ENCODE data around the gene ABCC6. TPM values are rescaled to one million over a fixed set of nuclear protein-coding genes. Genes with fewer than 3 reads are reported as not detected.
A peak's percentile ranks its signal among the peaks of the same experiment; 100 is the strongest.
"Not testable (repeated sequence)": the region's sequence is repeated elsewhere in the genome, so short reads cannot be mapped to it uniquely, and the experiment has no call there.

ABCC6 gene
- total RNA-seq, 1 donor from 2014 or later: not detected

GRCh38 chr16:16166085-16166484 is 57.2 kb downstream of the ABCC6 start:
- H3K27me3 ChIP-seq (ENCODE audit: control insufficient read depth, insufficient read depth, low read length): no peaks in the 10 kb centered on the region
- DNase-seq (ENCODE audit: low read depth) (no peak), FAIRE-seq (no peak)
- no peak for TF ChIP-seq CTCF (IDR thresholded peaks at IDR 0.05; ENCODE audit: insufficient read depth, low read length, severe bottlenecking)
- no peak overlapping the region for H3K4me3 ChIP-seq (ENCODE audit: low read depth, low read length)
- no peaks in the 10 kb centered on the region for H3K36me3 ChIP-seq (ENCODE audit: control insufficient read depth, insufficient read depth, low read length)

- FAIRE-seq (no peak), DNase-seq (ENCODE audit: low read depth) (no peak)
- H3K36me3 ChIP-seq (ENCODE audit: control insufficient read depth, insufficient read depth, low read length): no peaks in the 10 kb centered on the region
- H3K4me3 ChIP-seq (ENCODE audit: low read depth, low read length): no peak overlapping the region
- no peaks in the 10 kb centered on the region for H3K27me3 ChIP-seq (ENCODE audit: control insufficient read depth, insufficient read depth, low read length)
- no peak for TF ChIP-seq CTCF (IDR thresholded peaks at IDR 0.05; ENCODE audit: insufficient read depth, low read length, severe bottlenecking)
These were observed 59.1 kb downstream of the ABCC6 start for GRCh38 chr16:16164243-16164642.

GRCh38 chr16:16163571-16163970 is 59.7 kb downstream of the ABCC6 start:
- Histone ChIP-seq H3K4me3 (ENCODE audit: low read depth, low read length) (no peak overlapping the region), H3K27me3 (ENCODE audit: control insufficient read depth, insufficient read depth, low read length) (no peaks in the 10 kb centered on the region), H3K36me3 (ENCODE audit: control insufficient read depth, insufficient read depth, low read length) (no peaks in the 10 kb centered on the region)
- no peak for TF ChIP-seq CTCF (IDR thresholded peaks at IDR 0.05; ENCODE audit: insufficient read depth, low read length, severe bottlenecking)
- DNase-seq (ENCODE audit: low read depth) (no peak), FAIRE-seq (no peak)

- Histone ChIP-seq H3K4me3 (ENCODE audit: low read depth, low read length) (no peak overlapping the region), H3K27me3 (ENCODE audit: control insufficient read depth, insufficient read depth, low read length) (no peaks in the 10 kb centered on the region), H3K36me3 (ENCODE audit: control insufficient read depth, insufficient read depth, low read length) (no peaks in the 10 kb centered on the region)
- no peak for TF ChIP-seq CTCF (IDR thresholded peaks at IDR 0.05; ENCODE audit: insufficient read depth, low read length, severe bottlenecking)
- DNase-seq (ENCODE audit: low read depth) (no peak), FAIRE-seq (no peak)
These were observed 60.2 kb downstream of the ABCC6 start for GRCh38 chr16:16163109-16163508.

GRCh38 chr16:16162591-16162990 is 60.7 kb downstream of the ABCC6 start:
- H3K36me3 ChIP-seq (ENCODE audit: control insufficient read depth, insufficient read depth, low read length): no peaks in the 10 kb centered on the region
- H3K27me3 ChIP-seq (ENCODE audit: control insufficient read depth, insufficient read depth, low read length): no peaks in the 10 kb centered on the region
- no peak overlapping the region for H3K4me3 ChIP-seq (ENCODE audit: low read depth, low read length)
- DNase-seq (ENCODE audit: low read depth): no peak
- peak; percentile 36 for FAIRE-seq
- TF ChIP-seq CTCF (IDR thresholded peaks at IDR 0.05; ENCODE audit: insufficient read depth, low read length, severe bottlenecking): no peak

- H3K4me3 ChIP-seq (ENCODE audit: low read depth, low read length); DNase-seq (ENCODE audit: low read depth); FAIRE-seq; H3K36me3 ChIP-seq (ENCODE audit: control insufficient read depth, insufficient read depth, low read length); H3K27me3 ChIP-seq (ENCODE audit: control insufficient read depth, insufficient read depth, low read length): not testable (repeated sequence)
These were observed 61.5 kb downstream of the ABCC6 start for GRCh38 chr16:16161840-16162239.
